ENCODE data around the gene SPTSSB. TPM values are rescaled to one million over a fixed set of nuclear protein-coding genes. Genes with fewer than 3 reads are reported as not detected.

Gene SPTSSB
- total and polyA plus RNA-seq, 4 donors = under 0.01 to 1.0 (median 0.05) TPM

- 81% methylated on average over 2 of the region's 2 CpGs for WGBS
These were observed 37.6 kb downstream of the SPTSSB start for GRCh38 chr3:161333696-161334095.

DNA sequence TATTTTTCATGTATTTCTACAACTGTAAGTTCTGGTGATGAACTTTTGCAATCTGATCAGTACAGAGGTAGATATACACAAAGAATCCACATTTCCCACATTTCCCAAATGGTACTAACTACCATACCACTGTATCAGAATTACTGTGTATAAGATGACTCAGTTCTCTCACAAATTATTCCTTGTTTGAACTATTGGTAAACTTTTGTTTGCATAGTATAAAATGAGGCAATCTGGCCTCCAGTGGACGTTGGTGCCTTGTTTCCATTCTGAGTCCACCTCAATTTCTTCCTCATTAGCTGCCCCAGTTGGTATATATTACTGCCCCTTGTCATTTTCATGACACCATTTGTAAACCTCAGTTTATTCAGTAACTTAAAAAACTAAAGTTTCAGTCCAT lies 38.5 kb downstream of the SPTSSB start:
- Histone ChIP-seq H3K9ac (ENCODE audit: low read depth in 1 of 2, low read length in 2 of 2) (no peak overlapping the region), H3K27me3 (ENCODE audit: control insufficient read depth in 4 of 4, insufficient read depth in 4 of 4, low read length in 3 of 4) (no peaks in the 10 kb centered on the region), H3K9me3 (ENCODE audit: control insufficient read depth in 4 of 4, low read length in 3 of 4) (no peaks in the 10 kb centered on the region), H3K27ac (ENCODE audit: low read depth in 1 of 2, low read length in 2 of 2) (no peak overlapping the region), H3K36me3 (ENCODE audit: control insufficient read depth in 4 of 4, insufficient read depth in 3 of 4, low read depth in 1 of 4, low read length in 3 of 4) (no peaks in the 10 kb centered on the region), H3K4me1 (ENCODE audit: control insufficient read depth in 4 of 4, insufficient read depth in 4 of 4, low read length in 3 of 4) (no peaks in the 10 kb centered on the region), H3K4me3 (ENCODE audit: low read depth in 1 of 3, low read length in 3 of 3) (no peak overlapping the region)
- 23% methylated on average over 1 of the region's 1 CpG for WGBS
- DNase-seq (ENCODE audit: low spot score) = no peak
- TF ChIP-seq JUND (IDR thresholded peaks at IDR 0.05) (no peak), REST (IDR thresholded peaks at IDR 0.05) (no peak), TAF1 (conservative IDR thresholded peaks at IDR 0.05) (no peak), NR2F2 (IDR thresholded peaks at IDR 0.05) (no peak), FOXA1 (IDR thresholded peaks at IDR 0.05) (no peak), ATF3 (IDR thresholded peaks at IDR 0.05) (no peak), HNF4G (IDR thresholded peaks at IDR 0.05) (no peak), GABPA (IDR thresholded peaks at IDR 0.05 in 1 of 2, conservative IDR thresholded peaks at IDR 0.05 in 1 of 2) (no peak), RXRA (IDR thresholded peaks at IDR 0.05) (no peak), FOXA2 (IDR thresholded peaks at IDR 0.05) (no peak), RAD21 (IDR thresholded peaks at IDR 0.05) (no peak), HNF4A (conservative IDR thresholded peaks at IDR 0.05) (no peak), SP1 (IDR thresholded peaks at IDR 0.05) (no peak), ZBTB33 (IDR thresholded peaks at IDR 0.05) (no peak), YY1 (IDR thresholded peaks at IDR 0.05) (no peak), EGR1 (IDR thresholded peaks at IDR 0.05; ENCODE audit: low read depth in 2 of 2) (no peak)
- TF ChIP-seq, protein P1, sequence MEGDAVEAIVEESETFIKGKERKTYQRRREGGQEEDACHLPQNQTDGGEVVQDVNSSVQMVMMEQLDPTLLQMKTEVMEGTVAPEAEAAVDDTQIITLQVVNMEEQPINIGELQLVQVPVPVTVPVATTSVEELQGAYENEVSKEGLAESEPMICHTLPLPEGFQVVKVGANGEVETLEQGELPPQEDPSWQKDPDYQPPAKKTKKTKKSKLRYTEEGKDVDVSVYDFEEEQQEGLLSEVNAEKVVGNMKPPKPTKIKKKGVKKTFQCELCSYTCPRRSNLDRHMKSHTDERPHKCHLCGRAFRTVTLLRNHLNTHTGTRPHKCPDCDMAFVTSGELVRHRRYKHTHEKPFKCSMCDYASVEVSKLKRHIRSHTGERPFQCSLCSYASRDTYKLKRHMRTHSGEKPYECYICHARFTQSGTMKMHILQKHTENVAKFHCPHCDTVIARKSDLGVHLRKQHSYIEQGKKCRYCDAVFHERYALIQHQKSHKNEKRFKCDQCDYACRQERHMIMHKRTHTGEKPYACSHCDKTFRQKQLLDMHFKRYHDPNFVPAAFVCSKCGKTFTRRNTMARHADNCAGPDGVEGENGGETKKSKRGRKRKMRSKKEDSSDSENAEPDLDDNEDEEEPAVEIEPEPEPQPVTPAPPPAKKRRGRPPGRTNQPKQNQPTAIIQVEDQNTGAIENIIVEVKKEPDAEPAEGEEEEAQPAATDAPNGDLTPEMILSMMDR (IDR thresholded peaks at IDR 0.05; ENCODE audit: low read depth, low read length, missing input control) = no peak
- TF ChIP-seq, protein P2, sequence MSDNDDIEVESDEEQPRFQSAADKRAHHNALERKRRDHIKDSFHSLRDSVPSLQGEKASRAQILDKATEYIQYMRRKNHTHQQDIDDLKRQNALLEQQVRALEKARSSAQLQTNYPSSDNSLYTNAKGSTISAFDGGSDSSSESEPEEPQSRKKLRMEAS (IDR thresholded peaks at IDR 0.05) = no peak

More at GRCh38 chr3:161333696-161334095, 37.6 kb downstream of the SPTSSB start:
- no peak for DNase-seq (ENCODE audit: low spot score)
- H3K36me3 ChIP-seq (ENCODE audit: control insufficient read depth in 4 of 4, insufficient read depth in 3 of 4, low read depth in 1 of 4, low read length in 3 of 4) = no peaks in the 10 kb centered on the region
- H3K4me3 ChIP-seq (ENCODE audit: low read depth in 1 of 3, low read length in 3 of 3) = no peak overlapping the region
- H3K9me3 ChIP-seq (ENCODE audit: control insufficient read depth in 4 of 4, low read length in 3 of 4) = no peaks in the 10 kb centered on the region
- TF ChIP-seq, protein P2 (IDR thresholded peaks at IDR 0.05) = no peak
- no peaks in the 10 kb centered on the region for H3K4me1 ChIP-seq (ENCODE audit: control insufficient read depth in 4 of 4, insufficient read depth in 4 of 4, low read length in 3 of 4)
- no peak overlapping the region for H3K9ac ChIP-seq (ENCODE audit: low read depth in 1 of 2, low read length in 2 of 2)
- H3K27me3 ChIP-seq (ENCODE audit: control insufficient read depth in 4 of 4, insufficient read depth in 4 of 4, low read length in 3 of 4) = no peaks in the 10 kb centered on the region
- no peak overlapping the region for H3K27ac ChIP-seq (ENCODE audit: low read depth in 1 of 2, low read length in 2 of 2)

Data from liver (tissue), 9 donors.